HG03175 (cell line): ENCODE data around the gene ARHGAP25.

Source experiments
- ATAC-seq: cut with Tn5 transposase; IDR thresholded peaks from one replicate; pipeline ENCODE4 v1.9.1; 2021; ENCODE audit warnings: mild to moderate bottlenecking, moderate library complexity; ENCODE audit not compliant: unreplicated experiment

ARHGAP25 gene

GRCh38 chr2:68855550-68855949 lies 120.9 kb downstream of the ARHGAP25 start:
- no peak for ATAC-seq

GRCh38 chr2:68857202-68857845 lies 122.7 kb downstream of the ARHGAP25 start:
- ATAC-seq: no peak

DNA sequence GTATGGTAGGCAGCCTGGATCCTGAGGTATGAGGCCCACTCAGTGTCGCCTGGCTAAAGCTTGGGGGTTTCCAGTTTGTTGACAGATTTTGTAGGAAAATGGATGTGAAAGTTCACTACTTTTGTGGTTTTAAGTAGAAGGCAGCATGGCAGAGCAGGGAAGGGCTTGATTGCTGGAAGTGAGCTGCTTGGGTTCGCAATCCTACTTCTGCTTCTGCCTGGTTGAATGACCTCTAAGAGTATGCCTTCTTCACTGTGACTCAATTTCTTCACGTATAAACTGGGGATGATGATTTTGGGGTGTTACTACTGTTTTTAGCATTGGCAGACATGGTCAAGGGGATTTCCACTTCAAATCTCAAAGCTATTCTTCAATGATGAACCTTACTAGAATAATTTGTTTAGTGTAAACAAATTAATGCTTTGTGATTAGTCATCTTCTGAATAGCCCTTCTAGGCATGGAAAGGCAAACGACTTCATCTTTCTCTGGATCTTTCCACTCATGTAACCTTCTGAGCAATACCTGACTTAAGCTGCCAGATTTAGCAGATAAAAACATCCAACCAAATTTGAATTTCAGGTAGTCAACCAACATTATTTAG lies 123.3 kb downstream of the ARHGAP25 start:
- no peak for ATAC-seq

DNA sequence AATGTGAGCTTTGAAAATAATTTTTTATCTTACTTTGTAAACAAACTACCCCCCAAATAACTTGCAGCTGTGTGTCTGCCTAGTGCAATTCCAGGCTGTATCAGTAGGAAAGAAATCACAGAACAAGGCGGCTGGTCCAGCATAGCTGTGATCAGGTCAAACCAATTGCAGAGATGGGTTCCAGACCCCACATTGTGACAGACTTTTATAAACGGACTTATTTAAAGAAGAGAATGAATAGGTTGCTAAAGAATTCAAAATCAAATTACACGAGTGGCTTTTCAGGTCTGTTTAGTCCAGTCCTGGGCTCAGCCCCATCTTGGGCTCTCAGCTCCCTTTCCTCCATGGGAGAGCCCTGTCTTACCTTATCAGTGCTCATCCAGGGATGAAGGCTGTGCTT lies 125.5 kb downstream of the ARHGAP25 start:
- no peak for ATAC-seq

DNA sequence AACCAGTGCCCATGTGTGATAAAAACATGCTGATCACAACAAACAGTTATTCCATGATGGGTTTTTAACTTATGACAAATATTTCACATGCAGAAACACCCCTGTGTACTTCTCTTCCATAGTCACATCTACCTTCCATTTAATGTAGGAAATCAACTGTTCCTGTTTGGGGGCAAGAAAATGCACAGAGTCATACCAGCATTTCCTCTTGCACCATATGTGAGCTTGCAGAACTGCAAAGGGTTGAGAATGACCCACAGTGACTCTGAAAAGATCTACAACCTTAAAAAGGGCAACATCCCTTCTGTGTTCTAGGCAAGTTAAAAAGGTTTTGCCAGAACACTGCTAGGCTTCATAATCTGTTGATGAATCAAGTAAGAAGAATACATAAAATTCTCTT lies 126.7 kb downstream of the ARHGAP25 start:
- no peak for ATAC-seq

- no peak for ATAC-seq
Observed at GRCh38 chr2:68862889-68863288, 128.3 kb downstream of the ARHGAP25 start.

DNA sequence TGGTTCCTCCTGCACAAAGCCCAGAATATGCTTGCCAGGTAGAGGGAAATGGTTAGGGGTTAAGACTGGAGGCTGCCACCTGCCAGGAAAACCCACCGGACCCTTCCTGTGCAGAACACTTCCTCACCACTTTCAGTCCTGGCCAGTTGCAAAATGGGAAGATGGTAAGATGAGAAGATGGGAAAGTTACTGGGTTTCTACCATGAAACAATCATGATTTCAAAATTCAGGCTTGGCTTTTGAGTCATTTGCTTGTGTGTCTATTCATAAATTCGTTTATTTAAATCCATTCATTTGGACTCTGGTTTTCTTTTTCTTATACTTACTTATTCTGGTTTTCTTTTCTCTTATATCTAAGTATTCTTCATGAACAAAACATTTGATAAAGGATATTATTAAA lies 129.4 kb downstream of the ARHGAP25 start:
- no peak for ATAC-seq

GRCh38 chr2:68865108-68865507 lies 130.5 kb downstream of the ARHGAP25 start:
- ATAC-seq: no peak

DNA sequence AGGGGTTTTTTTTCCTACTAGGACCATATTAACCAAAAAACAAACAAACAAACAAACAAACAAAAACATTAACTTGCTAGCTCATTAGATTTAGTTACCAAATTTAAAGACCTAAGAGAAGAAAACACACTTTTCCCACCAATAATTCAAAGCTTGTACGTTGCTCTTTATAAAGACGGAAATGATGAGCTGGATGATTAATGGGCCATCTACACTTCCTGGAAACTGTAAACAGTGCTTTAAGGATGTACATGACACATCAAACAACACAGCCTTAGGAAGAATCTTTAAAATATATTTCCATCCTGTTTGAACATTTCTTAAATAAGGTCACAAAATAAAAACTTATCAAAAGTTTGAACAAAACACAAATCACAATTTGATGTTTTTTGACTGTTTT lies 135.6 kb downstream of the ARHGAP25 start:
- no peak for ATAC-seq

- no peak for ATAC-seq
Observed at GRCh38 chr2:68871159-68871764, 136.7 kb downstream of the ARHGAP25 start, which contains the start of gene BMP10. Gene BMP10, minus strand, starts transcription at chr2:68871397. Its CDS starts 39 bp downstream, at chr2:68871358.
